ENCODE data around the gene CLDN10.

The CLDN10 gene

DNA sequence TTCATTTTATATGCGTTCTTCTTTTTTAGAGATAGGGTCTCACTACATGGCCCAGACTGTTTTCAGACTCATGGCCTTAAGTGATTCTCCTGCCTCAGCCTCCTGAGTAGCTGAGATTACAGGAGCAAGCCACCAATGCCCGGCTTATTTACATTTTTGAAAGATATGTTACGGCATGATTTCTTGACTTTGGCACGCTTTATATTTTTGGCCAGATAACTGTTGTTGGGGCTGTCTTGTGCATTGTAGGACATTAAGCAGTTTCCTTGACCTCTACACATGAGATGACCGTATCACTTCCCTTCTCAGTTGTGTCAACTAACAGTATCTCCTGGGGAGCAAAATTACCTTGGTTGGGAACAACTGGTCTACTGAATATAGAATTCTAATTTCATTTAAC is 28.9 kb upstream of the CLDN10 start:
- no peak overlapping the region for H3K4me3 ChIP-seq (replicated peaks; ENCODE audit: low read depth, low read length)
- TF ChIP-seq CTCF (IDR thresholded peaks at IDR 0.05; ENCODE audit: low read length, missing control alignments): no peak
- no peak for DNase-seq (ENCODE audit: low read depth)

DNA sequence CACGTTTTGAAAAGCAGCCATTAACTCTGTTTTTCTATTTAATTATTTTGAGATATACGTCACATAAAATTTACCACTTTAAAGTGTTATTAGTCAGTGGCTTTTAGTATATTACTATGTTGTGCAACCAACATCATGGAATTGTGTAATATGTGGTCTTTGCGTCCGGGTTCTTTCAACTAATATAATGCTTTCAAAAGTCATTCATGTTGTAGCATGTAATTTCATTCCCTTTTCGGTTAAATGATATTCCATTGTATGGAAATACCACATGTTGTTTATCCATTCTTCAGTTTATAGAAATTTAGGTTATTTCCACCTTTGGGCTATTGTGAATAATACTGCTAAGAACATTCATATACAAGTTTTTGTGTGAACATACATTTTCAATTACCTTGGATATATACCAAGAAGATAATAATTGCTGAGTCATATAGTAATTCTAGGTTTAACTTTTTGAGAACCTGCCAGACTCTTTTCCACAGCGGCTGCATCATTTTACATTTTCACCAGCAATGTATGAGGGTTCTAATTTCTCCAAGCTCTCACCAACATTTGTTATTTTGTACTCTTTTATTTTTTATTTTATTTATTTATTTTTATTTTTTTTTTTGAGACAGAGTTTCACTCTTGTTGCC is 28.1 kb upstream of the CLDN10 start:
- H3K4me3 ChIP-seq (replicated peaks; ENCODE audit: low read depth, low read length): no peak overlapping the region
- no peak for TF ChIP-seq CTCF (IDR thresholded peaks at IDR 0.05; ENCODE audit: low read length, missing control alignments)
- DNase-seq (ENCODE audit: low read depth): peak; percentile 77

DNA sequence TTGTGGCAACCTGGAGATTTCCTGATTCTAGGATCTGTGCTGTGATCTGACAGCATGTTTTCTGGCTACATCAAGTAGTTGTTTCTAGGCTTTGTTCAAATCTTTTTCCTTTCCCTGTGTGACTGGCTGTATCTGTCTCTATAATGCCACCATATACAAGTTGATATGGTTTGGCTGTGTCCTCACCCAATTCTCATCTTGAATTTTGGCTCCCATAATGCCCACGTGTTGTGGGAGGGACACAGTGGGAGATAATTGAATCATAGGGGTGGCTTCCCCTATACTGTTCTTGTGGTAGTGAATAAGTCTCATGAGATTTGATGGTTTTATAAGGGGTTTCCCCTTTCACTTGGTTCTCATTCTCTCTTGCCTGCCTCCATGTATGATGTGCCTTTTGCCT is 24.6 kb upstream of the CLDN10 start:
- TF ChIP-seq CTCF (IDR thresholded peaks at IDR 0.05; ENCODE audit: low read length, missing control alignments): no peak
- H3K4me3 ChIP-seq (replicated peaks; ENCODE audit: low read depth, low read length): no peak overlapping the region
- DNase-seq (ENCODE audit: low read depth): no peak

- peak; percentile 72 for DNase-seq (ENCODE audit: low read depth)
- no peak for TF ChIP-seq CTCF (IDR thresholded peaks at IDR 0.05; ENCODE audit: low read length, missing control alignments)
- H3K4me3 ChIP-seq (replicated peaks; ENCODE audit: low read depth, low read length): no peak overlapping the region
Observed at GRCh38 chr13:95530178-95530577, 22.3 kb upstream of the CLDN10 start.

DNA sequence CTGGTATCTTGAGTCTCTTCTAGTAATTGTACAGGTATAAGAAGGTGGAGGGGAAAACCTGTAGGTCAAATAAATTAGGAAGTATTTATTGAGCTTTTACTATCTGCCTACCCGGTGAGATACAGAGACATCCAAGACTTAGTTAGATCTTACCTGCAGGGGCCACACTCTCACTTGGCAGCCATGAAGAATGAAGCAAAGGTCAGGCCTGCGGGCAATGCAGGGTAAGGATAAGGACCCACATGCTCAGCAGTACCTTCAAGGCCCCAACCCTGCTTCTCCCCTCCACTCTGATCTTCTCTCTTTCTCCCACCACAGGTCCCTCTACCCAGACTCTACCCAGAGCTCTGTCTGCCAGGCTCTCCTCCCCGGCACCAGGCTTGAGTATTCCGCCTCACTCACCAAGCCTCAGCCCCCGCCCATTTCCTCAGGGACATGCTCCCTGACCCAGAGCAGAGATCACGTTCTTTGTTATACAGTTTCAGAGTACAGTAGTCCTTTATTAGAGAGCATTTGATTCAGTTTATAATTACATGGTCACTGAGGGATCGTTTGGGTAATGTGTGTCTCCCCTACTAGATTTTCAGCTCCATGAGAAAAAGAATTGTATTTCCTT is 18.9 kb upstream of the CLDN10 start:
- no peak for TF ChIP-seq CTCF (IDR thresholded peaks at IDR 0.05; ENCODE audit: low read length, missing control alignments)
- DNase-seq (ENCODE audit: low read depth): no peak
- no peak overlapping the region for H3K4me3 ChIP-seq (replicated peaks; ENCODE audit: low read depth, low read length)

GRCh38 chr13:95535243-95535642 is 17.3 kb upstream of the CLDN10 start:
- TF ChIP-seq CTCF (IDR thresholded peaks at IDR 0.05; ENCODE audit: low read length, missing control alignments): no peak
- peak; percentile 50 for DNase-seq (ENCODE audit: low read depth)
- no peak overlapping the region for H3K4me3 ChIP-seq (replicated peaks; ENCODE audit: low read depth, low read length)

Data from fibroblast of pulmonary artery (primary cell).